ENCODE measurements around the gene SLC7A10.

DNA sequence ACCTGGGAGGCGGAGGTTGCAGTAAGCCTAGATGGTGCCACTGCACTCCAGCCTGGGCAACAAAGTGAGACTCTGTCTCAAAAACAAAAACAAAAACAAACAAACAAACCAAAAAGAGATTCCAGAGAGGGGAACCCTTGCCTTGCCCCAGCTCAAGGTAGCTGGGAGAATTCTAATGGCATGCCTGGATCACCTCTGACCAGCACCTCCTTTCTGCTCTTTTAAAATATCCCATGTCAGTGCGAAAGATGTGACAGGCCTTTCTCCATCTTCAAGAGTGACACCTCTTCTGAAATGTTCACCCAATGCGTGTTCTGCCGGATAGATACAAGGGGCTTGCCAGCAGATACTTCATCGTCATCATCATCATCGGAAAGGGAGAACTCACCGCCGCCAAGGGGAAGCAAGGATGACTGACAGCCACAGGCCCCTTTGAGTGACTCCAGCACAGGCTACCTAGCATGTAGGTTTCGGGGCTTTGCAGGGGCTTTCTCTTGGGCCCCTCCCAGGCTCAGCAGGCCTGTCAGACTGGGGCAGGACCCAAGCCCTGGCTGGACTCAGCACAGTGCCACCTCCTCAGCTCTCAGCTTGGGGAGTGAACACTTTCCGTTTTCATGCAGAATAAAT lies 50.4 kb downstream of the SLC7A10 start:
- TF ChIP-seq, protein P1, sequence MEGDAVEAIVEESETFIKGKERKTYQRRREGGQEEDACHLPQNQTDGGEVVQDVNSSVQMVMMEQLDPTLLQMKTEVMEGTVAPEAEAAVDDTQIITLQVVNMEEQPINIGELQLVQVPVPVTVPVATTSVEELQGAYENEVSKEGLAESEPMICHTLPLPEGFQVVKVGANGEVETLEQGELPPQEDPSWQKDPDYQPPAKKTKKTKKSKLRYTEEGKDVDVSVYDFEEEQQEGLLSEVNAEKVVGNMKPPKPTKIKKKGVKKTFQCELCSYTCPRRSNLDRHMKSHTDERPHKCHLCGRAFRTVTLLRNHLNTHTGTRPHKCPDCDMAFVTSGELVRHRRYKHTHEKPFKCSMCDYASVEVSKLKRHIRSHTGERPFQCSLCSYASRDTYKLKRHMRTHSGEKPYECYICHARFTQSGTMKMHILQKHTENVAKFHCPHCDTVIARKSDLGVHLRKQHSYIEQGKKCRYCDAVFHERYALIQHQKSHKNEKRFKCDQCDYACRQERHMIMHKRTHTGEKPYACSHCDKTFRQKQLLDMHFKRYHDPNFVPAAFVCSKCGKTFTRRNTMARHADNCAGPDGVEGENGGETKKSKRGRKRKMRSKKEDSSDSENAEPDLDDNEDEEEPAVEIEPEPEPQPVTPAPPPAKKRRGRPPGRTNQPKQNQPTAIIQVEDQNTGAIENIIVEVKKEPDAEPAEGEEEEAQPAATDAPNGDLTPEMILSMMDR (IDR thresholded peaks at IDR 0.05; ENCODE audit: low read length) = no peak
- no peak for TF ChIP-seq EZH2 (IDR thresholded peaks at IDR 0.05; ENCODE audit: borderline replicate concordance, low read length)

Measured in OCI-LY1 (cell line).